SKM-1 treated with dmso at 0.1 percent for 144 hours (cell line): ENCODE measurements around the gene UFD1.

Experiments used
- DNase-seq: peaks from one replicate; lab custom pipeline; 2025; ENCODE audit not compliant: unreplicated experiment; lab: John Stamatoyannopoulos, UW

Gene UFD1

DNA sequence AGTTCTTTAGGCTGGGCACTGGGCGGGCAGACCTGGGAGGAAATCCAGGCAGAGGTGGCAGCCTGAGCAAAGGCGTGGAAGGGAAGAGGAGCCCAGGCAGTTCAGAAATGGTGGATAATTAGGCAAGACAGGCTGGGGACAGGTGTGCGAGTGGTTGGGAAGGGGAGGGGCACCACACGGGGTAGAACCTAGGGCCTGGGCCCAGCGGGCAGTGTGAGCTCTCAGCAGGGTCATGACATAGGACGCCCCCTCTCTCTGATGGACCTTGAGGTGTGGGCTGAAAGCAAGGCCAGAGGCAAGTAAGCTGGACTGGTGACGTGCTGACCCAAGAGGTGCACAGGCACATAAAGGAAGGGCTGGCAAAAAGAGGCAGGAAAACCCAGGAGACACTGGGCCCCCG, 6.8 kb downstream of the UFD1 start:
- DNase-seq = no peak

- no peak for DNase-seq
These were observed 7.4 kb downstream of the UFD1 start for GRCh38 chr22:19471572-19471971.

DNA sequence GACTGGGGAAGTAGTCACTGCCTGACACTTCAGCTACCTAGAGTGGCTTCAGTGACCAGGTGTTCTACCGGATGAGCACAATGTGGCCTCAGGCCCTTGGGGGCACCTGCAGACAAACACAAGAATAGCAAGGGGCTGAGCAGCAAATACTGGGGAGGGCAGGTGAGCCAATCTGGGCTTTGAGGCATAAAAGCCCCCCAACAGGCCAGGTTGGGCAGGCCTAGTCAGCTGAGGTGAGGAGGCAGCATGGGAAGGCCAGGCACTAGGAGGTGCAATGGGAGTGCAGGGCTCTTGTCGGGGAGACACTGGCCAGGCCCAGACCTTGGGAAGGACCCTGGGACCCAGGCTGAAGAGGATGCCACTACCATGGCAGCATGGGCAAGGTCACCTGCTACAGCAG, 9.0 kb downstream of the UFD1 start:
- DNase-seq = no peak

GRCh38 chr22:19469421-19469820, 9.6 kb downstream of the UFD1 start:
- DNase-seq = no peak

DNA sequence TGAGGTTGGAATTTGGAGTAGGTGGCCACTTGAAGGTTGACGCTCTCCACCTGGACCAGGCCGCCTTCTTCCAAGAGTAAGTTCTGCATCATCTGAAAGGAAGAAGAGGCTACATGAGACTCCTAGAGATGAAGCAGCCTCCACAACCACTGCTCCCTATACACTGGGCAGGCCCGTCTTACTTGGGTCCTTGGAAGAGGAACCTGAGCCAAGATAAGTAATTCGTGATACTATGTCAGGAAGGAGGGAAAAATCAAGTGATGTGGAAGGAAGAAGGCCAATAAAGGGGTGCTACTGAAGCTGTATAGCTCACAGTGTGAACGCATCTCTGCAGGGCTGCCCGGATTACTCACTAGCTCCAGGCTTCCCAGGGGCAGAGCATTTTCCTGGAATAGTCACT, 11.1 kb downstream of the UFD1 start:
- DNase-seq = no peak

DNA sequence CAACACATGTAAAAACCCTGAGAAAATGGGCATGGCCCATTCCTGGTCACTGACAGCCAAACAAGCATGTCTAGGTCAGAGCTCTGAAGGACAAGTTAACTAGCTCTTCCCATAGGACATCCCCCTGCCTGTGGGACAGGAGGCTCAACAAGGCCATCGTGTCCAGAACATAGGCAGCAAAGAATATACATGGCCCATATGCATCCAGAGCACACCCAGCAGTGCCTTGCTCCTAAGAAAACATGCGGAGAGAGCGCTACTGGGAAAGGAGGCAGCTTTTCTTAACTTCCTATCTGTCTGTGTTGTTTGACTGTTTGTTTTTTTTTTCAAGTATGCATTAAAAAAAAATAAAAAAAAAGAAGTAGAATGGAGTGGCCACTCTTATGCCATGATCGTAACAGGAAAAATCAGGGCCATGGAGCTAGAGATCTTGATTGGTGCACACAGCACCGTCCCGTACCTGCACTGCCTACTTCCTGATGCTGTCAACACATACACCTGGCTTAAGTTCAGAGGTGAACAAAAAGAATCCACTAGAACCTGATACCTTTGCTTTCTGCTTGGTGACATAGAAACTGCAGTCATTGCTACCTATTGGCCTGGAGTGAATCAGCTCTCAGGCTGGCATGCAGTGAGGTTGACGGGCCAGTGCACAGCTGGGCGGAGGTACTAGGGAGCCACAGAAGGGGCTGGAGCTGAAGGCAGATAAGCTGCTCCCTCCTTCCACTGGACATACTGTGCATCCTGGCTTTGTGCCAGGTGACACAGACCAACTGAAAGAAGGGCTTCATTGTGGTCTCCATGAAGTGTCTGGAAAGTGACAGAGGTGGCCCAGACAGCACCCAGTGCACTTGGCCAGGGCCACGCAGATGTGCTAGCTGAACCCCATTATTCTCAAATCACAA, 11.9 kb downstream of the UFD1 start:
- no peak for DNase-seq

- no peak for DNase-seq
These were observed 12.8 kb downstream of the UFD1 start for GRCh38 chr22:19466126-19466716.

DNA sequence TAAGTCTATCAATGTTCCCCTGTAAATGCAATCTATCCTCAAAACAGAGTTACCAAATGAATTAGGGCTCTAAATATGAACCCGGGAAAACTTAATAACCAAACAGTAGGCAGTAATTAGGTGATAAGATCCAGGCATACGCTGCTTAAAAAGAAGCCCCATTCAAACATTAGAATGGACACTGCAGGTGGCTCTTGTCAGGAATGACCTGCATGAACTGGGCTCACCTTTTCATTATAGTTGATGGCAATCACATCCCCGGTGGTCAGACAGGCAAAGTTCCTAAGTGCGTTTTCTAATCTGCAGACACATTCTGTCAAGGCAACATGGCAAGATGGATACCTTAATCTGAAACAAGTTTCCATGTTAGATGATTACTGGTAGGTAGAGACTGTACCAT, 14.0 kb downstream of the UFD1 start:
- no peak for DNase-seq

- no peak for DNase-seq
These were observed 14.4 kb downstream of the UFD1 start for GRCh38 chr22:19464546-19464945.

DNA sequence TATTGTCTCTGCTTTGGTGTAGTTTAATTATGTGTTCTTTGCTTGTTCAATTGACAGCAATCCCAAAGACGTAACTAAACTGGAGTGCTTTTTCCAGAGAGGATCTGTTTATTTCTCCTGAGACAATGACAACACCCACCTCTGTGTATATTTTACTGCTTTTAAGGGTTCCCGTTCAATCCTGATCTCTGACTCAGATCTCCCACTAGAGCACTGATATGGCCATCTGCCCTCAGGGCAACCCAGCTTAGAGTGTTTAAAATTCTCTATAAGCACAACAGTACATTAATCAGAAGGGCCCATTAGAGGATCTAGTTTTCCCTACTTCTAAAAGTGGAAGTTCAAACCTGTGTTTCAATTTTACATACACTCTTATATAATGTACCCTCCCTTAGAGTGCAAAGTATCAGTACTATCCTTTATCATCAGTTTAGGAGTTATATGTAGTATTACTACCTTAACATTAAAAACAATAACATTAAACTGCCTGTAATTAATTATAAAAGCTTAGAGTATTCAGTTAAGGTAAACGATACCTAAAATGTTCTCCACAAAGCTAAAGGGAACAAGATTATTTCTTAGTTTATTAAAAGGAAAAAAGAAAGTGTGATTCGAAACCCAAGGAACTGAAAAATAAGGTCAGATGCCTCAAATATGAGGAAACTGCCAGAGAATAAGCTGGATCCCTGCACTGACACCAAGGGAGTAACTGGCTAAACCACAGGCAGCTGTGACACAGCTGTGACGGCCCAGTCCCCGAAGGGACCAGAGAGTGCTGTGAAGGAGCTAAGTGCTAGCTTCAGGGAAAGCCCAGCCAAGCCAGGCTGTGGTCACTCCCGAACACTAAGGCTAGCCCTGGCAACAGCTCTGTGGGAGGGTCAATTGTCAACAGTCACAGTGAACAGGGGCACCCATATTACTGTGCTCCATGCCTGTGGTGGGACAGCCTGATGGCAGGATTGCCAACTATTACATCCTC, 15.2 kb downstream of the UFD1 start:
- no peak for DNase-seq

DNA sequence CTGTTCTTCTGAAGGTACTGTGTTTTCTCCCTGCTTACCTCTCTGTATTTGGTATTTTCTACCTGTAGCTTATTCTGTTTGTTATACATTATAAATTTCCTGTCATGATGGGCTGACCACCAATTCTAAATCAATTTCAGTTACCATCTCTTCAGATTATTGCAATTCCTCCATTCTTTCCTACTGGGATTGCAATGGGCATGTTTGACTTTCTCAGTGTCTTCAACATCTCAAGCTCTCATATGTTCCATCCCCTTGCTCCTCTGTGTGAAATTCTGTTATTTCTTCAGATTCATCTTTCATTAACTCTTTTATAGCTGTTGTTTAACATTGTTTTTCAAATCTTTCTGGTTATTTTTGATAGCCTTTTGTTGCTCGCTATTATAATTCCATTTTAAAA, 16.0 kb downstream of the UFD1 start:
- no peak for DNase-seq

DNA sequence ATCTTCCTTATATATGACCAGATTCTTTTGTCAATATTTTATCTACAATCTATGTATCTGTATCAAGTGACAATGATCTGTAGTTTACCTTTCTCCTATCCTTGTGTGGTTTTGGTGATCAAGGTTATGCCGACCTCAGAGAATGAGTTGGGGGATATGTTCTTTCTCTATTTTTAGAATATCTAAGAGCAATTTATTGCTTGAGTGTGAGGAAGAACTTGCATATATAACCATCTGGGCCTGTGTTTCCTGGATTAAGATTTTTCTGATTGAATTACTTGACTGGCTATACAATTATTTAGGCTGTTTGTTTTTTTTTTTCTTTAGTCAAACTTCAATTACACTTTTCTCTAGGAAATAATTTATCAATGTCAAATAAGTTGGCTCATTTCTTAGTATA, 17.5 kb downstream of the UFD1 start:
- DNase-seq = no peak

GRCh38 chr22:19460036-19460435, 19.0 kb downstream of the UFD1 start:
- no peak for DNase-seq

GRCh38 chr22:19457828-19458428, 21.1 kb downstream of the UFD1 start:
- no peak for DNase-seq

GRCh38 chr22:19456541-19456940, 22.5 kb downstream of the UFD1 start:
- DNase-seq = no peak

DNA sequence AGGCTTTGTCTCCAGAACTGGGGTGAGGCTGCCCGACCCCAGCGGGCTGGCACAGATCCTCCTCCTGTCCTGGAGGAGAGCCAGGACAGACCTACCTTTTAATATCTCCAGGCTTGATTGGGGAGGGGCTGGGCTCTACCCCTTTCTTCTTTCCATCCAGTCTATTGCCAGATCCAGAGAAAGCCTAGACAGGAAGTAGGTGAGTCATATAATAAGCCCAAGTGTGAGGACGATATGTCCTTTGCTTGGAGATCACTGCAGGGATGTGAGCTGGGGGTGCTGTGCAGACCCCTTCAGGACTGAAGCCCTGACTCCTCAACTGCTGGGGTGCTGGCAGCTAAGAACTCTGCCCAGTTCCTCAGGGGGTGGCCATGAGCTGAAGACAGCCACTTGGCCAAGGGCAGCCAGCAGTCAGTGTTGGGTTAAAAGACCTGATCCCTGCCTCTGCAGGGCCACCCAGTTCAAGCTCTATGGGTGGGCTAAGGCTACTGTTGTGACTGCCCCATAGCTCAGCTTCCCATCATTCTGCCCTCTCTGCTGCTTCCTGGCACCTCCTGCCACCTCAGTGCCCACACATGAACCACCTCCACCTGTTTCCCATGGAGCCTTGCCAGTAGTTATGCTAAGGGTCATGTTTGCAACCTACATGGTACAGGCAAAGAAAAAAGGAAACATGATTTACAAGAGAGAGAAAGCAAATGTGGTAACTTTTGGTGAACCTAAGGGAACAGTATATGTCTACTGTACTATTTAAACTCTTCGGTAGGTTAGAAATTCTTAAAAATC, 23.2 kb downstream of the UFD1 start:
- no peak for DNase-seq

- DNase-seq = no peak
These were observed 24.0 kb downstream of the UFD1 start for GRCh38 chr22:19455033-19455432.

GRCh38 chr22:19454156-19454555, 24.8 kb downstream of the UFD1 start:
- no peak for DNase-seq

DNA sequence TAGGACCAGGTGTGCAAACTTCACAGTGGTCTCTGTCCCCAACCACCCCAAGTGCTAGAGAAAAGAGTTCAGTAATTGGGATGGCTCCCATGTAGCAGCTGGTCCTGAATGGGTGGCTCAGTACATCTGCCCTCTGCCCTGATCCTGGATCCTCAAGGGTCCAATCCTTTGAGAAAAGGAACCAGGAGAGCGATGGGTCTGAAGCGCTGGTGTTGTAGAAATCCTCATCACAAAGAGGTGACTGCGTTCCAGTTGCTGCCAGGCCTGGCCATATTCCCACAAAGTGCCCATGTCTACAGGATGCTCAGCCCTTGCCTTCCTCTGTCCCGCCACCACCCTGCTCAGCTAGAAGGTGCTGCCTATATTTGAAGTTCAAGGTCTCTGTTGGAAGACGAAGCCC, 25.3 kb downstream of the UFD1 start:
- no peak for DNase-seq

DNA sequence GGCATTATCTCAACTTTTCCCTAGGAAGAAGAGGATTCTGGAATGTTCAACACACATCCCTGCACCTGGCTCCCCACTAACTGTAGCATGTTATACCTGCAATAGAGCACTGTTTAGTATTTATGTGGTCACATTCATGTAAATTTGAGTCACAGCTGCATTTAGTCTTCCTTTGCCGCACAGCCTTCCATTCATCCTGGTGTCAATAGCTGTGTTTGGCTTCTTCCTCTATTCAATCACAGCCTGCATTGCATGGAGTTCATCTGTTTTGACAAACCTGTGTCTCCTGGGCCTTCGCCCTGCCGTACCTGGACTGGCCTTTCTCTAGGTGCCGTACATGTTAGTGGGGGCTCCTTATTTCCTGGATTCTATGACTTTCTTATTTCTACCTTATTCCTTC, 27.4 kb downstream of the UFD1 start:
- DNase-seq = no peak
